ENCODE data around the gene TREML1.

GRCh38 chr6:41100871-41101287, 53.3 kb downstream of the TREML1 start:
- TF ChIP-seq POLR2A (IDR thresholded peaks at IDR 0.05; ENCODE audit: low read length) (no peak), GATA1 (IDR thresholded peaks at IDR 0.05; ENCODE audit: low read depth, low read length) (no peak)

Data from erythroblast (primary cell).